Erythroblast (primary cell): Measurements from ENCODE around the gene MRPL37.
"Not testable (repeated sequence)": the region's sequence is repeated elsewhere in the genome, so short reads cannot be mapped to it uniquely, and the experiment has no call there.

Experiments
- DNase-seq, 2 experiments: peaks; one replicate each; lab custom pipeline; 2025; lab: John Stamatoyannopoulos, UW
- GATA1 ChIP-seq: IDR thresholded peaks from 2 replicates; pipeline ENCODE4 v1.6.1; 2011; ENCODE audit warnings: low read depth, mild to moderate bottlenecking, control low read depth, low read length, moderate library complexity
- POLR2A ChIP-seq: IDR thresholded peaks from 2 replicates; pipeline ENCODE4 v1.6.1; 2011; ENCODE audit warnings: mild to moderate bottlenecking, low read length

MRPL37 gene

DNA sequence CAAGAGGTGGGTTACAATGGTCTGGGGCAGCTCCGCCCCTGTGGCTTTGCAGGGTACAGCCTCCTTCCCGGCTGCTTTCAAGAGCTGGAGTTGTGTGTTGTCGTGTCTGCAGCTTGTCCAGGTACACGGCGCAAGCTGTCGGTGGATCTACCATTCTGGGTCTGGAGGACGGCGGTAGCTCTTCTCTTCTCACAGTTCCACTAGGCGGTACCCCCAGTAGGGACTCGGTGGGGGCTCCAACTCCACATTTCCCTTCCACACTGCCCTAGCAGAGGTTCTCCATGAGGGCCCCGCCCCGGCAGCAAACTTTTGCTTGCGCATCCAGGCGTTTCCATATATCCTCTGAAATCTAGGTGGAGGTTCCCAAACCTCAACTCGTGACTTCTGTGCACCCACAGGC, 34.8 kb upstream of the MRPL37 start:
- DNase-seq, result no peak
- no peak for TF ChIP-seq POLR2A
- TF ChIP-seq GATA1, result no peak

DNA sequence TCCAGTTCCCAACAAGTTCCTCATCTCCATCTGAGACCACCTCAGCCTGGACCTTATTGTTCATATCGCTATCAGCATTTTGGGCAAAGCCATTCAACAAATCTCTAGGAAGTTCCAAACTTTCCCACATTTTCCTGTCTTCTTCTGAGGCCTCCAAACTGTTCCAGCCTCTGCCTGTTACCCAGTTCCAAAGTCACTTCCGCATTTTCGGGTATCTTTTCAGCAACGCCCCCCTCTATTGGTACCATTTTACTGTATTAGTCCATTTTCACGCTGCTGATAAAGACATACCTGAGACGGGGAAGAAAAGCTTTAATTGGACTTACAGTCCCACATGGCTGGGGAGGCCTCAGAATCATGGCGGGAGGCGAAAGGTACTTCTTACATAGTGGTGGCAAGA, 33.6 kb upstream of the MRPL37 start:
- not testable (repeated sequence) for DNase-seq

DNA sequence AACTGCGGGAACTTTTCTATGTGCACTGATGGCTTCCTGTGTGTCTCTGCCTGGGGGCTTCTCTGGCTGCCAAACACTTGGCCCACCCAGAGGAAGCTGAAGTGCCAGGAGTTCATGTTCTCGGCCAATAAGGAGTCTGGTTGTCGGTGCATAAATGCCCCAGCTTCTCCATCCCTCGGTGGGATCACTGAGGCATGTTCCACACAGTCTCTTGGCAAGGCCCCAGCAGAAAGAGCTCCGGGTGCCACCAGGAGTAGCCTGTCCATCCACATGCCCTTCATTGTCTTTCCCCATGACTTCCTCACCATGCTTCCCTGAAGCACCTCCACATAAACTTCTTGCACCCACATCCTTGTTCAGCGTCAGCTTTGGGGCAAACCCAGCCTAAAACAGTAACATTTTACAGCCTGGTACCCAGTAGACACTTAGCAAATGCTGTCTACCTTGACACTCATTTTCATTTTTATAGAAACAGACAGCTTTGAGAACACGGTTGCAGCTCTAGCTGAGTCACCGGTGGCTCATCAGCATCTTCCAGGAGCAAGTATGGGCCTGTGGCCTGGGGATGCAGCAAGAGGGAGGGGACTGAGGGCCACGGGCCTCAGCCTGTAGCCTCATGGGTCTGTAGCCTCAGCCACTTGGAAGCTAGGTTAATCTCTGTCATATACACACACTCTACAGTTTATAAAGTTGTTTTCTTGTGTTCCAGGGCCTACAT, 32.4 kb upstream of the MRPL37 start:
- no peak for TF ChIP-seq POLR2A
- no peak for TF ChIP-seq GATA1

DNA sequence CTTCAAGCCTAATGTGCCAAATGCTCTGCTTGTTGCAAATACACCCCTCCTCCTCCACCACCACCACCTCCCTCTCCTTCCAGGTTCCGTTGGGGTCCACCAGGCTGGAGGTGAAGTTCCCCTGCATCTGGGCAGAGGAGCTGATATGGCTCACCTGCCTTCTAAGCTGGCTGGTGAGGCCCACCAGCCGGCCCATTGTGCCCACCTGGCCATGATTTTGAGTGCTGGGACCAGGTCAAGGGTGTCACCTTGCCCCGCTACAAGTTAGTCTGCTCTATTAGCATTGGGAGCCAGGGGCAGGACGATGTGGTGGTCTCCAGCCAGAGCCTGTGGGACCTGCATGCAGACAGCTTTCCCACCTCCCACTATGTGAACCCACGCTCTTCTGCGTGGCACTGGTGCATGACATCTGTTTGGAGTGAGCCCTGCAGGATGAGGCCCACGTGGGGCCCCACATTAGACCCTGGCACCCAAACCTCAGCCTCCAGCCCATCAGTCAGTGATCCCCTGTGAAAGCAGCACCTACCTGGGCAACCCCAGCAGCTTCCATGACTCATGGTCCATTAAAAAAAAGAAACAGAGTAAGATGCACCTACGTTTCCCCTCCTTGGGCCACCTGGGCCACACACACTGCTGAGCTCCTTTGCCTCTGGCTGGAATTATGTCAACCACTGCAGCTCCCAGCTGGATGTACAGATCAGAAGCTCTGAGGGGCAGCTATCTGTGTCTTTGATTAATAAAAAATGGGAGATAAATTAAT, 31.6 kb upstream of the MRPL37 start:
- TF ChIP-seq GATA1, result no peak
- TF ChIP-seq POLR2A, result no peak
- no peak for DNase-seq

More for the DNA sequence above, 32.4 kb upstream of the MRPL37 start:
- no peak for DNase-seq

DNA sequence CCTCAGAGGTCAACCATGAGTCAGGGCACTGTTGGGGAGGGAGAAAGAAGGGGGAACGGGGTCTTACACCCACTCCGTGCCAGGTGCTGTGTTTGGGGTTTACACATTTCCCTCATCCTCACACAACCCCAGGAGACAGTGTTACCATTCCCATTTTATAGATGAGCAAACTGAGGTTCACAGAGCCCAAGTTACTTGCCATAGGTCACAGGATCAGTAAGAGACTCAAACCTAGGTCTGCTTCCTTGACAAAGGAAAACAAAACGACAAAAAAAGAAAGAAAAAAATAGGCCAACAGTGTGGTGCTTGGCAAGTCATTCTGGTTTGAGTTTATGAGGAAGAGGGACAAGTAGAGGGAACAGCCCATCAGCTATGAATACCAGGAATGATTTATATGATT, 30.9 kb upstream of the MRPL37 start:
- DNase-seq, result no peak
- TF ChIP-seq GATA1 (no peak), POLR2A (no peak)

DNA sequence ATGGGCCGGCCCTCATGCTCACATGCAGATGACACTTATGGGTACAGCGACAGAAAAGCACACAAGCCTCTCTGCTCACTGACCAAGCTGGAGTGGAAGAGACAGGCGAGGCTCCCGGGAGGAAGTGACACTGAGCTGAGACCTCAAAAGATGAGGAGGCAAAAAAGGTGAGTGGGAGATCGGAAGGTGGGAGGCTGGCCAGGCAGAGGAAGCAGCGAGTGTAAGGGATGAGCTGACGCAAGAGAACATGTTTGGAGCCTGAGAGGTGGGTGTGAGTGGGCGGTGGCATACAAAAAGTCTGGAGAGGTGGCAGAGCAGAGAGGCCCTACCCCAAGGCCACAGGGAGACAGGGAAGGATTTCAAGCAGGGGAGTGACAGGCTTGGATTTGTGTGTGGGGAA, 29.0 kb upstream of the MRPL37 start:
- TF ChIP-seq POLR2A, result no peak
- TF ChIP-seq GATA1, result no peak
- DNase-seq, result no peak

DNA sequence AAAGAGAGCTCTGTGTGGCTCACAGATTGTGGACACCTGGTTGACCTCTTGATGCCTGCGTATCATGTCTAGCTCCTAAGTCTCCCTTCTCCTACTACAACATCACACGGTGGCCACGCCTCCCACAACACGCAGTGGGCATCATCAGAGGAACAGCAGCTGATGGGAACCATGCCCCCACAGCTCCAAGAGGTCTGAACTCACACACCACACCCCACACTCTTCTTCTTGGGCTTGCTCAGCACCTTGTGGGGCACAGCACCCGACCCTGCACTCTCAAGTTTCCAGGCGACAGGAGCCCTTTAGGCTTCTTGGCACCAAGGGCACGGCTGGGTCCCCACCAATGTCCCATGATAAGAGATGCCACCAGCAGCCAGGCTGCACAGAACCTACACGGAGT, 28.4 kb upstream of the MRPL37 start:
- no peak for TF ChIP-seq POLR2A
- no peak for TF ChIP-seq GATA1

DNA sequence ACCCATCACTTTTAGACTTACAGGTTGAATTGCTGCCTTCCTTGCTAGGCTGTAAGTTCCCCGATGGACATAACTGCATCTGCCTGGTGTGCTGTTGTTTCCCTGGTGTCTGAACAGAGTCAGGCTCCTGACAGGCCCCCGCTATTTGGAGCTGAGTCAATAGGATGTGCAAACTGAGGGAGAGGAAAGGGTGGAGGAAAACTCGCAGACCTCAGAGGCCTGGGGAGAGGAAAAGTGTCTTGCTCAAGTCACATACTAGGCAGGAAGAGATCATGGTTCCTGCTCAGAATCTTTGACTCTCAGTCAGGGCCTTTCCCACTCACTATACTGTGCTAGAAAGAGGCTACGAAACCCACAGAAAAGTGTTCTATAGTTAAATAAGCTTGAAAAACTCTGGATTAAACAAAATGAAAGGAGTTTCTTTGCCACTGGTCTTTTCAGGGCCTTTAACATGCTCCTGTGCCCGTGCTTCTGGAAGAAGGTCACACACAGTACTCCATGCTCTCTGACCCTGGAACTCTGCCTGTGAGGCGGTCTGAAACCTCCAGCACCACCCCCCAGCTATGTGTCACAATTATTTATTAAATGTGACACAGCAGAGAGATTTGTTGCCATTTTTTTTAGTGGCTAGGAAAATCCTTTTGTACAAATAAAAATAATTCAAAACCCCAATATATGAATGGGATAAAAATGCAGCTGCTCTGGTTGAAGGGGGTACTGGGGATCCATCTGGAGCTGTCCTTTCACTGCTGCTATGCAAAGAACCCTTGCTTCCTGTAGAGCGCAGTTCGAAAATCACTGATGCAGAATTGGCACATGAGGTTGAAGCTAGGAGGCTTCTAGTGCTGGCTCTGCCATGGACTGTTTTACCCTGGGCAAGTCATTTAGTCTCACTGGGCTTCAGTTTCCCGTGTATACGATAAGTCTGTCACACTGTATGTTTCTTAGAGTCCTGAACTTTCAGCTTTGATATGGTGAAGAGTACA, 27.1 kb upstream of the MRPL37 start:
- no peak for DNase-seq
- no peak for TF ChIP-seq GATA1
- no peak for TF ChIP-seq POLR2A

More for the DNA sequence above, 28.4 kb upstream of the MRPL37 start:
- no peak for DNase-seq

DNA sequence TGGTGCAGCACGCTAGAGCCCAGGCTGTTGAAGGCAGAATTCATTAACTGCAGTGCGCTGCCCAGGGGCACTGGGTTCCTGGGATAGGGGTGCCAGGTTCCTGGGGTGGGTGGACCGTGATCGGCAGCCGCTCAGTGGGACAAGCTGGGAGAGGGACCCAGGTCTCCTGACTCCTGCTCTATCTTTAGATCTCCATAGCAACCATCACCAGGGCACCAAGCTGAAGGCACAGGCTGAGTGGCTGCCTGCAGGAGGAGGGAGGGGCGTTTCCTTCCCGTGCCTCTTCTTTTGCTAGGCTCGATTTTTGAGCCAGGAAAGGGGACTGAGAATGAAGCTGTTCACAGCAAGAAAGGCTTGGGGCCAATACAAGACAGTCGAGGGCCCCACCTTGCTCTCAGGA, 26.3 kb upstream of the MRPL37 start:
- no peak for DNase-seq
- TF ChIP-seq POLR2A, result no peak
- TF ChIP-seq GATA1, result no peak

DNA sequence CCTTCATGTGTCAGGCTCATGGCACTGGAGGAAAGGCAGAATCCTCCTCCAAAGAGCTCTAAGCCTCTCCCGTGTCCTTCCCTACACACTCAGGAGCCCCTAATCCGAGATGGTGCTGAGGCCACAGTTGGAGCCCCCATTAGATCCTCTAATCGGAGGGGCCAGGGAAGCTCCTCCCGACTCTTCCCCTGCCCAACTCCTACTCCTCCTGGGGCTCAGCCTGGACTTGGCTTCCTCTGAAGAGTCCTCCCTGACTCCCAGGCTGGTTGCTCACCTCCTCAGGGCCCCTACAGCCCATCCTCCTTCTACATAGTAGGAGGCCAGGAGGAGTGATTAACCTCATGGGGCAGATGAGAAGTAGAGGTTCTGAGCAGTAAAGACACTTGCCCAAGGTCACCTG, 25.9 kb upstream of the MRPL37 start:
- no peak for DNase-seq
- TF ChIP-seq GATA1 (no peak), POLR2A (no peak)

DNA sequence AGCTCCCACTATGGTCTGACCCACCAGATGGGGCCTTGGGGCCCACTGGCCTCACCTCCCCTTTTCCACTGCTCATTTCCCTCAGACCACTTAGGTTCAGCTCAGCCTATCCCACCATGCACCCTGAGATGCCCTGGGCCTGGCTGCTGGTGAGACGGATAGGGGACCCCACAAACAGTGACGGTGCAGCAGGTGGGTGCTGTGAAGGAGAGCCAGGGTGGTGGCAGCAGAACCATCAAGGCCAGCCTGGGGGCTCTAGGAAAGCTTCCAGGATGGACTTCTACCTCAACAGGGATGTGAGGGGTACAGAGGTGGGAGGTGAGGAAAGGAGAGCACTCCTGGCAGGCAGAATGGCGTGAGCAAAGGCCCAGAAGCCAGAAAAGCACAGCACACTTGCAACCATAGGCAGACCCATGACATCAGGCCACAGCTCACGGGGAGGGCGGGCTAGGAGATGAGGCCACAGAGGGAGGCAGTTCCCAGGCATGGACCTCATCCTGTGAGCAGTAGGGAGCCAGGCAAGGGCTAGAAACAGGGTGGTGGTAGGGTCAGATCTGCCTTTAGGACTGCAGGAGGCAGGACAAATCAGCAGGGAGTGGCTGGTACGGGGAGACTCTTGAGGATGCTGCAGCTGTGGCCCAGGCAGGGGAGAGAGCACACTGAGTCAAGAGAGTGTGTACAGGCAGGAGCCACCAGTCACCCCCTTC, 23.2 kb upstream of the MRPL37 start:
- TF ChIP-seq GATA1, result no peak
- no peak for TF ChIP-seq POLR2A
- DNase-seq, result no peak

DNA sequence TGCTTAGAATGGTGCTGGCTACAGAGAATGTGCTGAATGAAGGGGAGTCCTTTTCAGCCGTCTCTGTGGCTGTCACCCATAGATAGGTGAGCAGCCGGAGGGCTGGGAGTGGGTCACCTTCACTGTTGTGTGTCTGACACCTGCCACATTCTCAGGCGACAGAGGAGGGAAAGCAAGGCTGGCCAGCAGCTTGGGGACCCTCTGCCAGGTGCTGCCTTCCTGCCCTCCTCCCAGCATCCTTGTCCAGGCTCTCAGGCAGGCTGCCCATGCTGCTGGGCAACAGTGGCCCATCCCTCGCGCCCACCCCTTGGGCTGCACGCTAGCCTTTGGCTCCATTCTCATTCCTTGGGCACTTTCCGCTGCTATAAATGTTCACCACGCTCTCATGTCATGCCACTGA, 22.2 kb upstream of the MRPL37 start:
- DNase-seq, result no peak
- TF ChIP-seq GATA1 (no peak), POLR2A (no peak)
